Measurements from ENCODE around the gene SWAP70. TPM values are rescaled to one million over a fixed set of nuclear protein-coding genes. Genes with fewer than 3 reads are reported as not detected.
A peak's percentile ranks its signal among the peaks of the same experiment; 100 is the strongest.

Gene SWAP70
- total RNA-seq, 2 donors from 2014 or later, result 18.8 to 22.1 TPM

DNA sequence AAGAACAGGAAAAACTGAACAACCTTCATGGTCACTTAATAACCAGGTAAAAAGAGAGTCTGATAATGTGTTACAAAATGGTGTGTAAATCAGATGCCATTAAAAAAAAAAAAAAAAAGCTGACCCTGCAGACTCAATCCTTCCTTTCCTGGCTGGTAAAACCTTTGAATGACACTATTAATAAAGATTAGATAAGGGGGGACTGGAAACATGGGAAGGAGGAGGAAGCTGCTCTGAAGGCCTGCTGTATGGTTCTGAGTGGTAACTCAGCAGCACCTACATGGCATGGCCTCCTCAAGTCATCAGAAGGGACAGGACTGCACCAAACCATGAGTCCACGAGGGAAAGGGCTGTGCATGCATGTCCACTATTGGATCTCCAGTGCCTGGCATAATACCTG lies 18.0 kb upstream of the SWAP70 start:
- DNase-seq, result no peak
- WGBS, 2 donors, result 27 to 33% methylated on average over 1 of the region's 1 CpG
- Histone ChIP-seq H3K36me3 (replicated peaks in 1 of 2; ENCODE audit: insufficient read depth in 1 of 2, low read depth in 2 of 2) (no peaks in the 10 kb centered on the region), H3K4me3 (no peak overlapping the region), H3K27me3 (no peaks in the 10 kb centered on the region), H3K27ac (peak overlapping the region in 1 of 4 donors; percentile 32), H3K4me1 (no peaks in the 10 kb centered on the region), H3K9me3 (no peaks in the 10 kb centered on the region)
- peak; percentile 27 for ATAC-seq
- intact Hi-C loops (cut with DNase I), result no loop called here
- no peak for TF ChIP-seq POLR2A (IDR thresholded peaks at IDR 0.05)

DNA sequence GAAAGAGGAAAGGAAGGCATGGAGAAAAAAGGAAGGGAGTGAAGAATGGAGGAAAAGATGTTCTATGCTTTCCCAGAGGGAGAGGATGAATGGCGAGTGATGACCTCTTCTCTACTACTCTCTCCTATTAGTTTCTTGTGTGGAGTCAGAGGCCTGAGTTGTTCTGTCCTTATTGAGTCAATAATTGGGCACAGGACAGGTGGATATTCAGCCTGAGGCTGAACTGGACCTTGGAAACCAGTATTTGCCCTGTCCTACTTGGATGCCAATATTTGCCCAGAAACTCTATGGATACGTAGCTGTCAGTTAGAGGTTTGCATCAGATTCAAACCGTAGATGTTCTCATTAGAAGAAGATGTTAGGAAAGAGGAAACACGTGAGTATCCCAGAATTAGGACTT lies 17.6 kb upstream of the SWAP70 start:
- whole genome bisulfite sequencing, 2 donors, result 80 to 83% methylated on average over 4 of the region's 4 CpGs
- no peak for DNase-seq

DNA sequence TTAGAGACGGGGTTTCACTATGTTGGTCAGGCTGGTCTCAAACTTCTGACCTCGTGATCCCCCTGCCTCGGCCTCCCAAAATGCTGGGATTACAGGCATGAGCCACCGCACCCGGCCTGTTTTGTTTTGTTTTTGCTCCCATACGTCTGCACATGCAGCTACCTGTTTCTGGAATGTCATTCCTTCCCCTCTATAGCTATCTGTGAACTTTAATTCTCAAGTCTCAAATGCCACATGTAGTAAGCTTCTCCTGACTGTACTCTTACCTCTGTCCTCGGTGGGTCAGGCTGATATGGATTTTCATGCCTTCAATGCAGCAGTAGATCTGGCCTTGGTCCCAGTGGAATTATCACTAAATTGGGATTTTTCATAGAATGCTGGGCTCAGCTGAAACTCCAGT lies 12.4 kb upstream of the SWAP70 start:
- Histone ChIP-seq H3K27ac (no peak overlapping the region), H3K27me3 (no peaks in the 10 kb centered on the region), H3K4me3 (no peak overlapping the region), H3K9me3 (peaks cover 0 to 4% (median 0%) of the 10 kb centered on the region in 3 donors), H3K4me1 (no peaks in the 10 kb centered on the region), H3K36me3 (replicated peaks in 1 of 2; ENCODE audit: insufficient read depth in 1 of 2, low read depth in 2 of 2) (no peaks in the 10 kb centered on the region)
- no peak for ATAC-seq
- no peak for DNase-seq
- intact Hi-C loops (cut with DNase I), result no loop called here
- 68 to 73% methylated on average over 7 of the region's 7 CpGs for WGBS, 2 donors
- no peak for TF ChIP-seq POLR2A (IDR thresholded peaks at IDR 0.05)
- TF ChIP-seq, protein P1, sequence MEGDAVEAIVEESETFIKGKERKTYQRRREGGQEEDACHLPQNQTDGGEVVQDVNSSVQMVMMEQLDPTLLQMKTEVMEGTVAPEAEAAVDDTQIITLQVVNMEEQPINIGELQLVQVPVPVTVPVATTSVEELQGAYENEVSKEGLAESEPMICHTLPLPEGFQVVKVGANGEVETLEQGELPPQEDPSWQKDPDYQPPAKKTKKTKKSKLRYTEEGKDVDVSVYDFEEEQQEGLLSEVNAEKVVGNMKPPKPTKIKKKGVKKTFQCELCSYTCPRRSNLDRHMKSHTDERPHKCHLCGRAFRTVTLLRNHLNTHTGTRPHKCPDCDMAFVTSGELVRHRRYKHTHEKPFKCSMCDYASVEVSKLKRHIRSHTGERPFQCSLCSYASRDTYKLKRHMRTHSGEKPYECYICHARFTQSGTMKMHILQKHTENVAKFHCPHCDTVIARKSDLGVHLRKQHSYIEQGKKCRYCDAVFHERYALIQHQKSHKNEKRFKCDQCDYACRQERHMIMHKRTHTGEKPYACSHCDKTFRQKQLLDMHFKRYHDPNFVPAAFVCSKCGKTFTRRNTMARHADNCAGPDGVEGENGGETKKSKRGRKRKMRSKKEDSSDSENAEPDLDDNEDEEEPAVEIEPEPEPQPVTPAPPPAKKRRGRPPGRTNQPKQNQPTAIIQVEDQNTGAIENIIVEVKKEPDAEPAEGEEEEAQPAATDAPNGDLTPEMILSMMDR (IDR thresholded peaks at IDR 0.05), result no peak

More for the DNA sequence above, 17.6 kb upstream of the SWAP70 start:
- H3K4me3 ChIP-seq, result no peak overlapping the region
- no peak for TF ChIP-seq POLR2A (IDR thresholded peaks at IDR 0.05)
- TF ChIP-seq, protein P1 (IDR thresholded peaks at IDR 0.05), result no peak
- no peaks in the 10 kb centered on the region for H3K9me3 ChIP-seq
- no peaks in the 10 kb centered on the region for H3K27me3 ChIP-seq
- H3K4me1 ChIP-seq, result no peaks in the 10 kb centered on the region
- intact Hi-C loops (cut with DNase I), result no loop called here
- ATAC-seq, result no peak
- no peaks in the 10 kb centered on the region for H3K36me3 ChIP-seq (replicated peaks in 1 of 2; ENCODE audit: insufficient read depth in 1 of 2, low read depth in 2 of 2)
- H3K27ac ChIP-seq, result peak overlapping the region in 1 of 4 donors; percentile 20

DNA sequence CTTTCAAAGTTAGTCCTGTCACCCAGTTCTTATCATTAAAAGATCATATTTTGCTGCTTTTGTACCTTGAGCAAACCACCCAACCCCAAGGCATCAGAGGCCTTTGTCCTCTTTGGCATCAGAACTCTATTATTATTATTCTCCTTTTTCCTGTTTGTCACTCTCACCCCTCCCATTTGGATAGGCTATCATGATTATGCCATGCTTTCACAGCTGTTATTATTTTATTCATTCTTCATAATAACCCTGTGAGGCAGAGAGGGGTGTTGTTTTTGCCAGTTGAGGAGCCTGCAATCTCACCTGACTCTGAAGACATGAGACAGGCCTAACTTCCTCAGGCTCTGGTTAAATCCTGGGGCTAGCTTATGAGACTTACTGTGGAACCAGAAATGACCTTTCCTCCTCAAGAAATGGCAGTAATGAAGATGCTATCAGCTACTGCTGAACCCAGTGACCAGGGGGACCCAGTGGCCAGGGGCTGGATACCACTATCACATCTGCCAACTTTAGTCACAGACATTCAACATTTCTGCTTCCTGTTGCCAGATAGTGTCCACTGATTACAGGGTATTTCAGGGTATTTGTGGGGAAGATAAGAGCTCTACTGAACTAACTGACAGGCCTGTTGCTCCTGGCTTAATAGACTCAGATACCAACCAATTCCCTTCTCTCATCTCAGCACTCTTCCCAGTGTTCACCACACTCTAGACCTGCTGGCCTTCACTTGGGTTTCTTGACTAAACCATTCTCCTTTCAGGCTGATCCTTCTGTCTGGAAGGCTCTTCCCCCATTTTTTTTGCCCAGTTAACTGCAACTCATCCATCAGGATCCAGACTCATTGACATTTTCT lies 11.8 kb upstream of the SWAP70 start:
- H3K27me3 ChIP-seq, result no peaks in the 10 kb centered on the region
- TF ChIP-seq, protein P1 (IDR thresholded peaks at IDR 0.05), result no peak
- TF ChIP-seq POLR2A (IDR thresholded peaks at IDR 0.05), result no peak
- no peaks in the 10 kb centered on the region for H3K4me1 ChIP-seq
- H3K36me3 ChIP-seq (replicated peaks in 1 of 2; ENCODE audit: insufficient read depth in 1 of 2, low read depth in 2 of 2), result no peaks in the 10 kb centered on the region
- H3K9me3 ChIP-seq, result peaks cover 0 to 4% (median 0%) of the 10 kb centered on the region in 3 donors
- ATAC-seq, result no peak
- no peak overlapping the region for H3K27ac ChIP-seq
- no peak for DNase-seq
- H3K4me3 ChIP-seq, result no peak overlapping the region
- intact Hi-C loops (cut with DNase I), result no loop called here

DNA sequence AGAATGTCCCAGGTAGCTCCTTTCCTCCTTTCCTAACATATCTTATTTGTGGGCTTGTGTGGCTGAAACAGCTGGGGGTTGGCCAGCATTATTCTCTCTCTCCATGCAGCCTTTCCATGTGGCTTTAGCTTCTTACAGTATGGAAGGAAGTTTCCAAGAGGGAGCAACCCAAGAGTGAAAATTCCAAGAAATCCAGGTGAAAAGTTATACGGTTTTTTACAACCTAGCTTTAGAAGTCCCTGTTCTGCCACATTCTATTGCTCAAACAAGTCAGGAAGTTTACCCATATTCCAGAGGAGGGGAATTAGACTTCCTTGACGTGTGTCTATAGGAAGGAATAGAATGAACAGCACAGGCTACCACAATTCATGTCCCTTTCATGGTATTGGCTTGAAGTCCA lies 10.0 kb upstream of the SWAP70 start:
- intact Hi-C loops (cut with DNase I), result no loop called here
- TF ChIP-seq, protein P1 (IDR thresholded peaks at IDR 0.05), result no peak
- TF ChIP-seq POLR2A (IDR thresholded peaks at IDR 0.05), result no peak
- no peak for DNase-seq
- H3K27ac ChIP-seq, result no peak overlapping the region
- H3K36me3 ChIP-seq (replicated peaks in 1 of 2; ENCODE audit: insufficient read depth in 1 of 2, low read depth in 2 of 2), result no peaks in the 10 kb centered on the region
- no peak overlapping the region for H3K4me3 ChIP-seq
- no peaks in the 10 kb centered on the region for H3K27me3 ChIP-seq
- H3K9me3 ChIP-seq, result peaks cover 0 to 4% (median 0%) of the 10 kb centered on the region in 3 donors
- no peak for ATAC-seq
- no peaks in the 10 kb centered on the region for H3K4me1 ChIP-seq
- WGBS, 2 donors, result 56 to 62% methylated on average over 2 of the region's 2 CpGs
